H1 (cell line): Measurements from ENCODE around the gene APLP2. TPM values are rescaled to one million over a fixed set of nuclear protein-coding genes. Genes with fewer than 3 reads are reported as not detected.

Experiments
- CTCF ChIA-PET: fragments of 300-600 bp; sonication (Branson Sonifier 250); formaldehyde crosslinking; loops from one replicate; lab custom pipeline; 2021; ENCODE audit not compliant: partially characterized antibody; lab: Charles Lee
- POLR2A ChIA-PET: fragments of 300-600 bp; sonication (Branson Sonifier 250); formaldehyde crosslinking; loops from one replicate; lab custom pipeline; 2021; ENCODE audit warnings: inconsistent platforms; ENCODE audit not compliant: partially characterized antibody; lab: Charles Lee
- DNase-seq, 2 experiments: peaks; one replicate each; pipeline versions ENCODE4 v3.0.0 to v3.0.0-alpha.2; 2010 to 2022; ENCODE audit warnings: low spot score in 2 of 2, low read depth in 1 of 2, mixed read lengths in 1 of 2
- FAIRE-seq: peaks from 2 replicates; lab custom pipeline; 2011; peaks lifted over from hg19 to GRCh38; lab: Jason Lieb, UNC
- H2AFZ ChIP-seq: 2 replicates; pipeline ENCODE4 v1.8.1; 2012; ENCODE audit warnings: low read length, inconsistent platforms
- H2AK5ac ChIP-seq: 2 replicates; pipeline ENCODE4 v1.6.1; 2013; ENCODE audit warnings: low read depth, low read length
- H2BK120ac ChIP-seq: replicated peaks from 2 replicates; pipeline ENCODE3; 2013; ENCODE audit warnings: low read depth, low read length, inconsistent platforms
- H2BK12ac ChIP-seq: 2 replicates; pipeline ENCODE4 v1.6.1; 2013; ENCODE audit warnings: low read depth, low read length
- H2BK15ac ChIP-seq: 2 replicates; pipeline ENCODE4 v1.6.1; 2013; ENCODE audit warnings: low read length
- H2BK20ac ChIP-seq: 2 replicates; pipeline ENCODE4 v1.6.1; 2013; ENCODE audit warnings: low read length
- H2BK5ac ChIP-seq: 2 replicates; pipeline ENCODE4 v1.6.1; 2013; ENCODE audit warnings: low read depth, low read length
- H3K14ac ChIP-seq: 2 replicates; pipeline ENCODE4 v1.6.1; 2013; ENCODE audit warnings: inconsistent platforms; ENCODE audit not compliant: insufficient read length
- H3K18ac ChIP-seq: 2 replicates; pipeline ENCODE4 v1.6.1; 2013; ENCODE audit warnings: low read length; ENCODE audit errors: extremely low read depth
- H3K23ac ChIP-seq: 2 replicates; pipeline ENCODE4 v1.6.1; 2013; ENCODE audit warnings: inconsistent platforms; ENCODE audit not compliant: insufficient read length
- H3K23me2 ChIP-seq: 2 replicates; pipeline ENCODE4 v1.6.1; 2013; ENCODE audit warnings: low read depth, low read length
- H3K27ac ChIP-seq: 2 replicates; pipeline ENCODE4 v1.6.1; 2011; ENCODE audit warnings: low read depth, low read length, inconsistent platforms
- H3K27me3 ChIP-seq, 4 experiments: replicated peaks in 1 of 4; 1 replicate in 1 of 4; 2 replicates in 3 of 4; pipeline versions ENCODE4 v1.6.1 to v1.8.1; 2011 to 2013; ENCODE audit warnings: low read length in 3 of 4, mild to moderate bottlenecking in 3 of 4, inconsistent platforms in 2 of 4, mixed read lengths in 2 of 4, moderate library complexity in 1 of 4; ENCODE audit not compliant: control insufficient read depth in 3 of 4, insufficient read depth in 3 of 4; ENCODE audit errors: extremely low read depth in 1 of 4
- H3K36me3 ChIP-seq, 4 experiments: 2 replicates each; pipeline versions ENCODE4 v1.6.1 to v1.8.1; 2011 to 2013; ENCODE audit warnings: mild to moderate bottlenecking in 4 of 4, low read length in 3 of 4, moderate library complexity in 2 of 4, control low read depth in 1 of 4, inconsistent platforms in 1 of 4; ENCODE audit not compliant: insufficient read depth in 4 of 4, control insufficient read depth in 2 of 4
- H3K4ac ChIP-seq: replicated peaks from 2 replicates; pipeline ENCODE3; 2013; ENCODE audit warnings: low read length, low read depth, mixed read lengths, inconsistent platforms; ENCODE audit not compliant: insufficient read length
- H3K4me1 ChIP-seq, 4 experiments: replicated peaks in 1 of 4; 1 replicate in 1 of 4; 2 replicates in 3 of 4; pipeline versions ENCODE4 v1.6.1 to v1.8.1; 2011 to 2013; ENCODE audit warnings: low read length in 3 of 4, inconsistent platforms in 2 of 4, mixed read lengths in 1 of 4; ENCODE audit not compliant: insufficient read depth in 4 of 4, control insufficient read depth in 3 of 4
- H3K4me2 ChIP-seq, 2 experiments: 2 replicates each; pipeline versions ENCODE4 v1.6.1 to v1.8.1; 2011 to 2013; ENCODE audit warnings: low read depth in 2 of 2, low read length in 2 of 2, control low read depth in 1 of 2, inconsistent platforms in 1 of 2, mild to moderate bottlenecking in 1 of 2; ENCODE audit not compliant: insufficient read depth in 1 of 2
- H3K4me3 ChIP-seq, 4 experiments: fragments of 200-600, 300-600 bp in 1 of 4; sonication (generic), shearing (Covaris generic), sonication (Bioruptor Twin) in 1 of 4; 2 replicates each; pipeline versions ENCODE4 v1.5.1 to v1.8.1; 2011 to 2016; ENCODE audit warnings: low read length in 4 of 4, low read depth in 3 of 4, control low read depth in 2 of 4, inconsistent platforms in 2 of 4, mild to moderate bottlenecking in 2 of 4, mixed read lengths in 1 of 4, moderate library complexity in 1 of 4; ENCODE audit not compliant: insufficient read depth in 2 of 4; ENCODE audit errors: extremely low read depth in 1 of 4
- H3K56ac ChIP-seq: replicated peaks from 2 replicates; pipeline ENCODE3; 2013; ENCODE audit warnings: low read depth, mild to moderate bottlenecking, mixed read lengths, low read length, inconsistent platforms; ENCODE audit not compliant: insufficient read length
- H3K79me1 ChIP-seq: 2 replicates; pipeline ENCODE4 v1.6.1; 2013; ENCODE audit warnings: low read depth, low read length, control low read depth
- H3K79me2 ChIP-seq, 2 experiments: 2 replicates each; pipeline versions ENCODE4 v1.6.1 to v1.8.1; 2012 to 2013; ENCODE audit warnings: low read length in 2 of 2, mild to moderate bottlenecking in 2 of 2, inconsistent platforms in 1 of 2; ENCODE audit not compliant: insufficient read depth in 2 of 2, control insufficient read depth in 1 of 2
- H3K9ac ChIP-seq, 4 experiments: replicated peaks in 1 of 4; 1 replicate in 1 of 4; 2 replicates in 3 of 4; pipeline versions ENCODE4 v1.6.1 to v1.8.1; 2011 to 2013; ENCODE audit warnings: low read depth in 3 of 4, low read length in 3 of 4, control low read depth in 2 of 4, mild to moderate bottlenecking in 2 of 4, moderate library complexity in 2 of 4, inconsistent platforms in 1 of 4; ENCODE audit errors: extremely low read depth in 1 of 4
- H3K9me3 ChIP-seq, 2 experiments: 2 replicates each; pipeline versions ENCODE4 v1.6.1 to v1.8.1; 2012 to 2013; ENCODE audit warnings: mild to moderate bottlenecking in 2 of 2, moderate library complexity in 2 of 2, control low read depth in 1 of 2, inconsistent platforms in 1 of 2, low read depth in 1 of 2, low read length in 1 of 2, mixed read lengths in 1 of 2; ENCODE audit not compliant: insufficient read depth in 2 of 2
- H4K20me1 ChIP-seq, 2 experiments: replicated peaks in 1 of 2; 2 replicates each; pipeline versions ENCODE3 to v1.8.1; 2011 to 2013; ENCODE audit warnings: inconsistent platforms in 2 of 2, low read length in 2 of 2, mild to moderate bottlenecking in 1 of 2; ENCODE audit not compliant: insufficient read depth in 2 of 2, control insufficient read depth in 1 of 2
- H4K5ac ChIP-seq: 2 replicates; pipeline ENCODE4 v1.6.1; 2013; ENCODE audit warnings: low read length, low read depth, mixed read lengths, inconsistent platforms; ENCODE audit not compliant: insufficient read length
- H4K8ac ChIP-seq: 2 replicates; pipeline ENCODE4 v1.8.0; 2013; ENCODE audit warnings: mild to moderate bottlenecking, moderate library complexity, low read length, inconsistent platforms; ENCODE audit not compliant: insufficient read depth; ENCODE audit errors: extremely low read depth
- H4K91ac ChIP-seq: replicated peaks from 2 replicates; pipeline ENCODE3; 2013; ENCODE audit warnings: low read length, mixed read lengths, inconsistent platforms; ENCODE audit not compliant: insufficient read length
- CBX5 ChIP-seq: fragments of 300-800, 300-1000 bp; sonication (generic); IDR thresholded peaks from 2 replicates; pipeline ENCODE4 v1.7.1; 2016; ENCODE audit warnings: antibody characterized with exemption, low read length, low read depth
- E2F6 ChIP-seq: IDR thresholded peaks from 2 replicates; pipeline ENCODE4 v1.6.1; 2012; ENCODE audit warnings: inconsistent platforms
- HDAC2 ChIP-seq, 2 experiments: fragments of 300-600 bp in 1 of 2; sonication (generic) in 1 of 2; IDR thresholded peaks; 2 replicates each; pipeline ENCODE4 v1.6.1; 2011 to 2012; ENCODE audit warnings: low read depth in 2 of 2, low read length in 2 of 2, mild to moderate bottlenecking in 2 of 2, moderate library complexity in 2 of 2, borderline replicate concordance in 1 of 2, inconsistent platforms in 1 of 2
- NANOG ChIP-seq: IDR thresholded peaks from 2 replicates; pipeline ENCODE4 v1.6.1; 2011; ENCODE audit warnings: low read length, low read depth, mild to moderate bottlenecking, inconsistent platforms; ENCODE audit not compliant: insufficient read depth, poor library complexity, severe bottlenecking
- NRF1 ChIP-seq: IDR thresholded peaks from 2 replicates; pipeline ENCODE4 v1.6.1; 2011; ENCODE audit warnings: mild to moderate bottlenecking, low read depth, low read length, improper control_type of control experiment
- RXRA ChIP-seq: IDR thresholded peaks from 2 replicates; pipeline ENCODE4 v1.6.1; 2011; ENCODE audit warnings: low read depth, mild to moderate bottlenecking, low read length, moderate library complexity; ENCODE audit not compliant: insufficient read depth
- TAF1 ChIP-seq: IDR thresholded peaks from 2 replicates; pipeline ENCODE4 v1.6.1; 2011; ENCODE audit warnings: mild to moderate bottlenecking, low read depth, low read length
- TAF7 ChIP-seq: optimal IDR thresholded peaks from 2 replicates; pipeline ENCODE3; 2011; ENCODE audit warnings: low read depth, mild to moderate bottlenecking, inconsistent platforms, low read length, moderate library complexity, borderline replicate concordance
- WGBS, 2 experiments: shearing (Covaris generic) in 1 of 2; methylation state at CpG; one replicate each; pipeline versions ENCODE4 v1.1.6 to v1.1.7; 2013 to 2015; ENCODE audit warnings: low lambda C conversion rate in 2 of 2, mixed read lengths in 2 of 2, inconsistent platforms in 1 of 2, low coverage in 1 of 2, missing lambda C conversion rate in 1 of 2; ENCODE audit not compliant: insufficient replicate concordance in 2 of 2, insufficient coverage in 1 of 2, insufficient read length in 1 of 2; ENCODE audit errors: extremely low coverage in 1 of 2, missing lambda C conversion rate in 1 of 2; 5-methylcytosine and 5-hydroxymethylcytosine counted together
- polyA plus RNA-seq, 7 experiments: library from polyadenylated mRNA; depleted of rRNA in 3 of 7; stranded (reverse) in 5 of 7; unstranded in 2 of 7; fragments of >200 nt in 5 of 7; fragments of 200-250 nt in 2 of 7; gene quantifications; 1 replicate in 5 of 7; 2 replicates in 1 of 7; 4 replicates in 1 of 7; pipeline versions ENCODE4 v1.2.1 to v1.2.3, GENCODE V29; 2011 to 2013; ENCODE audit warnings: missing spikeins in 2 of 7, mixed read lengths in 2 of 7
- total RNA-seq: library from RNA; stranded (reverse); fragmentation: NEBNext Ultra II Directional; extraction: Animal tissue kit (Norgen Biotek cat#: 25700); gene quantifications from 2 replicates; pipeline ENCODE4 v1.2.1, GENCODE V29; 2021

The APLP2 gene
- total and polyA plus RNA-seq, 2 of the 8 experiments (the other 6 are each of a cell fraction or from before 2014, with no cell fraction given), result 222 to 315 TPM

GRCh38 chr11:130139401-130139800 is 69.7 kb downstream of the APLP2 start:
- no peaks in the 10 kb centered on the region for H3K9me3 ChIP-seq
- 94% methylated on average over 13 of the region's 13 CpGs; no CpG with 5 or more reads in 1 of the 2 experiments for WGBS, 2 experiments
- no peaks in the 10 kb centered on the region for H3K27me3 ChIP-seq
- H3K23ac ChIP-seq, result no peak overlapping the region
- no peak overlapping the region for H2BK20ac ChIP-seq
- H4K20me1 ChIP-seq, result peaks cover 4 to 6% of the 10 kb centered on the region in 2 experiments
- H3K79me1 ChIP-seq, result peaks cover 8% of the 10 kb centered on the region; the same call in 1 of the 2 replicates
- no peak overlapping the region for H3K27ac ChIP-seq
- no peak overlapping the region for H3K4me3 ChIP-seq
- H3K18ac ChIP-seq, result no peak overlapping the region
- no peaks in the 10 kb centered on the region for H3K79me2 ChIP-seq
- H3K4me1 ChIP-seq, result no peaks in the 10 kb centered on the region
- H4K5ac ChIP-seq, result no peak overlapping the region
- H3K9ac ChIP-seq, result no peak overlapping the region
- ChIA-PET POLR2A (no interaction called here), CTCF (interaction anchor here (0.7 to 1.0 kb wide), 2 partner anchors 21 to 147 kb away, joined by 3 to 4 read pairs; no protein-coding TSS in a partner anchor)
- no peak for DNase-seq
- H3K56ac ChIP-seq, result no peak overlapping the region
- no peak overlapping the region for H4K8ac ChIP-seq
- H3K23me2 ChIP-seq, result no peaks in the 10 kb centered on the region
- H4K91ac ChIP-seq, result no peak overlapping the region
- no peak overlapping the region for H2AFZ ChIP-seq
- H3K36me3 ChIP-seq, result peaks cover 19 to 79% (median 43%) of the 10 kb centered on the region in 4 experiments
- H2BK120ac ChIP-seq, result no peak overlapping the region
- H3K4ac ChIP-seq, result no peak overlapping the region
- H3K14ac ChIP-seq, result no peak overlapping the region
- no peak for FAIRE-seq
- H2BK12ac ChIP-seq, result no peak overlapping the region
- H2BK15ac ChIP-seq, result no peak overlapping the region
- no peak overlapping the region for H2AK5ac ChIP-seq
- no peak overlapping the region for H2BK5ac ChIP-seq
- H3K4me2 ChIP-seq, result no peak overlapping the region
- TF ChIP-seq TAF1, result no peak
- TF ChIP-seq E2F6, result no peak
- no peak for TF ChIP-seq CBX5
- no peak for TF ChIP-seq TAF7
- TF ChIP-seq NRF1, result no peak
- no peak for TF ChIP-seq RXRA
- no peak for TF ChIP-seq NANOG
- TF ChIP-seq HDAC2 (IDR thresholded peaks at IDR 0.05; ENCODE audit: borderline replicate concordance in 1 of 2, low read depth in 2 of 2, low read length in 2 of 2), result no peak
